HG03565 (cell line): ENCODE measurements around the gene COL2A1.

ENCODE experiments used
- ATAC-seq: cut with Tn5 transposase; IDR thresholded peaks from one replicate; pipeline ENCODE4 v1.9.1; 2021; ENCODE audit warnings: mild to moderate bottlenecking, moderate library complexity; ENCODE audit not compliant: unreplicated experiment

Gene COL2A1

GRCh38 chr12:47949441-47950341, 54.6 kb downstream of the COL2A1 start:
- ATAC-seq, result no peak

- no peak for ATAC-seq
These were observed 56.9 kb downstream of the COL2A1 start for GRCh38 chr12:47947341-47947740.

- ATAC-seq, result no peak
These were observed 57.6 kb downstream of the COL2A1 start for GRCh38 chr12:47946413-47947323.

- ATAC-seq, result no peak
These were observed 58.9 kb downstream of the COL2A1 start for GRCh38 chr12:47945341-47945728.

GRCh38 chr12:47944685-47945340, 59.5 kb downstream of the COL2A1 start:
- no peak for ATAC-seq

GRCh38 chr12:47943623-47944340, 60.5 kb downstream of the COL2A1 start:
- ATAC-seq, result no peak

- ATAC-seq, result no peak
These were observed 61.6 kb downstream of the COL2A1 start for GRCh38 chr12:47942614-47943225.

GRCh38 chr12:47941871-47942613, 62.2 kb downstream of the COL2A1 start:
- no peak for ATAC-seq

GRCh38 chr12:47941475-47941780, 62.8 kb downstream of the COL2A1 start:
- ATAC-seq, result no peak

- ATAC-seq, result no peak
These were observed 63.4 kb downstream of the COL2A1 start for GRCh38 chr12:47940773-47941474.

- ATAC-seq, result no peak
These were observed 65.2 kb downstream of the COL2A1 start for GRCh38 chr12:47939009-47939601.

- no peak for ATAC-seq
These were observed 65.7 kb downstream of the COL2A1 start for GRCh38 chr12:47938594-47938993.

GRCh38 chr12:47938093-47938492, 66.2 kb downstream of the COL2A1 start:
- no peak for ATAC-seq

- no peak for ATAC-seq
These were observed 69.1 kb downstream of the COL2A1 start for GRCh38 chr12:47935184-47935583.

- ATAC-seq, result no peak
These were observed 73.1 kb downstream of the COL2A1 start for GRCh38 chr12:47931187-47931586.

- no peak for ATAC-seq
These were observed 73.6 kb downstream of the COL2A1 start for GRCh38 chr12:47930634-47931033.

- no peak for ATAC-seq
These were observed 76.9 kb downstream of the COL2A1 start for GRCh38 chr12:47927346-47927745.
